Measurements from ENCODE around the gene CTBP2. TPM values are rescaled to one million over a fixed set of nuclear protein-coding genes. Genes with fewer than 3 reads are reported as not detected.
A peak's percentile ranks its signal among the peaks of the same experiment; 100 is the strongest.

Gene CTBP2
- total RNA-seq, 1 experiment from 2014 or later: 233 TPM

GRCh38 chr10:125034675-125035074 lies 125.7 kb downstream of the CTBP2 start:
- Histone ChIP-seq H3K36me3 (replicated peaks; ENCODE audit: control insufficient read depth, insufficient read depth, low read length) (peaks cover 13% of the 10 kb centered on the region), H3K27me3 (ENCODE audit: control insufficient read depth, insufficient read depth, low read length) (no peaks in the 10 kb centered on the region), H3K4me3 (ENCODE audit: insufficient read depth, low read depth, low read length) (no peak overlapping the region)
- no peak for DNase-seq

- DNase-seq: no peak
- Histone ChIP-seq H3K27me3 (ENCODE audit: control insufficient read depth, insufficient read depth, low read length) (no peaks in the 10 kb centered on the region), H3K36me3 (replicated peaks; ENCODE audit: control insufficient read depth, insufficient read depth, low read length) (peaks cover 11% of the 10 kb centered on the region), H3K4me3 (ENCODE audit: insufficient read depth, low read depth, low read length) (no peak overlapping the region)
Measured at GRCh38 chr10:125033146-125033924, 127.0 kb downstream of the CTBP2 start.

GRCh38 chr10:125032474-125033020 lies 127.8 kb downstream of the CTBP2 start:
- peaks cover 11% of the 10 kb centered on the region for H3K36me3 ChIP-seq (replicated peaks; ENCODE audit: control insufficient read depth, insufficient read depth, low read length)
- no peak overlapping the region for H3K4me3 ChIP-seq (ENCODE audit: insufficient read depth, low read depth, low read length)
- no peaks in the 10 kb centered on the region for H3K27me3 ChIP-seq (ENCODE audit: control insufficient read depth, insufficient read depth, low read length)
- DNase-seq: no peak

- Histone ChIP-seq H3K27me3 (ENCODE audit: control insufficient read depth, insufficient read depth, low read length) (no peaks in the 10 kb centered on the region), H3K4me3 (ENCODE audit: insufficient read depth, low read depth, low read length) (no peak overlapping the region), H3K36me3 (replicated peaks; ENCODE audit: control insufficient read depth, insufficient read depth, low read length) (peaks cover 7% of the 10 kb centered on the region)
- peak; percentile 46 for DNase-seq
Measured at GRCh38 chr10:125030567-125031197, 129.7 kb downstream of the CTBP2 start.

- no peak for DNase-seq
- Histone ChIP-seq H3K4me3 (ENCODE audit: insufficient read depth, low read depth, low read length) (no peak overlapping the region), H3K27me3 (ENCODE audit: control insufficient read depth, insufficient read depth, low read length) (no peaks in the 10 kb centered on the region), H3K36me3 (replicated peaks; ENCODE audit: control insufficient read depth, insufficient read depth, low read length) (peaks cover 6% of the 10 kb centered on the region)
Measured at GRCh38 chr10:125029584-125030242, 130.7 kb downstream of the CTBP2 start.

GRCh38 chr10:125027871-125028869 lies 132.2 kb downstream of the CTBP2 start:
- DNase-seq: no peak
- H3K36me3 ChIP-seq (replicated peaks; ENCODE audit: control insufficient read depth, insufficient read depth, low read length): peaks cover 4% of the 10 kb centered on the region
- no peaks in the 10 kb centered on the region for H3K27me3 ChIP-seq (ENCODE audit: control insufficient read depth, insufficient read depth, low read length)
- no peak overlapping the region for H3K4me3 ChIP-seq (ENCODE audit: insufficient read depth, low read depth, low read length)

- peak; percentile 60 for DNase-seq
- Histone ChIP-seq H3K4me3 (ENCODE audit: insufficient read depth, low read depth, low read length) (no peak overlapping the region), H3K36me3 (replicated peaks; ENCODE audit: control insufficient read depth, insufficient read depth, low read length) (peaks cover 4% of the 10 kb centered on the region), H3K27me3 (ENCODE audit: control insufficient read depth, insufficient read depth, low read length) (no peaks in the 10 kb centered on the region)
Measured at GRCh38 chr10:125026974-125027735, 133.2 kb downstream of the CTBP2 start.

- Histone ChIP-seq H3K27me3 (ENCODE audit: control insufficient read depth, insufficient read depth, low read length) (no peaks in the 10 kb centered on the region), H3K4me3 (ENCODE audit: insufficient read depth, low read depth, low read length) (no peak overlapping the region), H3K36me3 (replicated peaks; ENCODE audit: control insufficient read depth, insufficient read depth, low read length) (peaks cover 8% of the 10 kb centered on the region)
- peak; percentile 52 for DNase-seq
Measured at GRCh38 chr10:125026036-125026931, 134.1 kb downstream of the CTBP2 start.

GRCh38 chr10:125025341-125025740 lies 135.0 kb downstream of the CTBP2 start:
- Histone ChIP-seq H3K4me3 (ENCODE audit: insufficient read depth, low read depth, low read length) (no peak overlapping the region), H3K36me3 (replicated peaks; ENCODE audit: control insufficient read depth, insufficient read depth, low read length) (peaks cover 12% of the 10 kb centered on the region), H3K27me3 (ENCODE audit: control insufficient read depth, insufficient read depth, low read length) (no peaks in the 10 kb centered on the region)
- DNase-seq: no peak

- H3K27me3 ChIP-seq (ENCODE audit: control insufficient read depth, insufficient read depth, low read length): no peaks in the 10 kb centered on the region
- no peak overlapping the region for H3K4me3 ChIP-seq (ENCODE audit: insufficient read depth, low read depth, low read length)
- DNase-seq: no peak
- peaks cover 12% of the 10 kb centered on the region for H3K36me3 ChIP-seq (replicated peaks; ENCODE audit: control insufficient read depth, insufficient read depth, low read length)
Measured at GRCh38 chr10:125024497-125025234, 135.7 kb downstream of the CTBP2 start.

- no peak for DNase-seq
- no peaks in the 10 kb centered on the region for H3K27me3 ChIP-seq (ENCODE audit: control insufficient read depth, insufficient read depth, low read length)
- H3K36me3 ChIP-seq (replicated peaks; ENCODE audit: control insufficient read depth, insufficient read depth, low read length): peaks cover 12% of the 10 kb centered on the region
- H3K4me3 ChIP-seq (ENCODE audit: insufficient read depth, low read depth, low read length): no peak overlapping the region
Measured at GRCh38 chr10:125023862-125024496, 136.4 kb downstream of the CTBP2 start.

- no peak overlapping the region for H3K4me3 ChIP-seq (ENCODE audit: insufficient read depth, low read depth, low read length)
- no peaks in the 10 kb centered on the region for H3K27me3 ChIP-seq (ENCODE audit: control insufficient read depth, insufficient read depth, low read length)
- peaks cover 12% of the 10 kb centered on the region for H3K36me3 ChIP-seq (replicated peaks; ENCODE audit: control insufficient read depth, insufficient read depth, low read length)
- peak; percentile 51 for DNase-seq
Measured at GRCh38 chr10:125023255-125023654, 137.1 kb downstream of the CTBP2 start.
